ENCODE measurements around the gene CHAF1B. TPM values are rescaled to one million over a fixed set of nuclear protein-coding genes. Genes with fewer than 3 reads are reported as not detected.
"Not testable (repeated sequence)": the region's sequence is repeated elsewhere in the genome, so short reads cannot be mapped to it uniquely, and the experiment has no call there.

Gene CHAF1B
- total RNA-seq, 1 donor from 2014 or later = 4.9 TPM

DNA sequence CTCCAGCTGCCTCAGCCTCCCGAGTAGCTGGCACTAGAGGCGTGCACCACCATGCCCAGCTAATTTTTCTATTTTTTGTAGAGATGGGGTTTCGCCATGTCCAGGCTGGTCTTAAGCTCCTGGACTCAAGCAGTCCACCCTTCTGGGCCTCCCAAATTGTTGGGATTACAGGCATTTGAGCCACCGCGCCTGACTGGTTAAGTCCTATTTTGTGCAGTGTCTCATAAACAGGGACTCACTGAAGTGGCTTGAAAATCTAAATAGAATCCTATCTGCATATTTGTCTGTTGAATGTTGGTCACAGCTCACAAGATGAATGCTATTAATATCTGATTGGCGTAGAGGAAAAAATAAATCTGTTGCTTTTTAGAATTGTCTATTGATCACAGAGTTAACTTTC, 5.9 kb upstream of the CHAF1B start:
- H3K4me3 Mint-ChIP-seq (ENCODE audit: unreplicated experiment) = no peak overlapping the region
- H3K36me3 Mint-ChIP-seq (ENCODE audit: unreplicated experiment) = peaks cover 19% of the 10 kb centered on the region
- no peaks in the 10 kb centered on the region for H3K9me3 Mint-ChIP-seq (ENCODE audit: unreplicated experiment)
- H3K27ac Mint-ChIP-seq (ENCODE audit: unreplicated experiment) = no peak overlapping the region
- no peaks in the 10 kb centered on the region for H3K27me3 Mint-ChIP-seq (ENCODE audit: unreplicated experiment)
- peaks cover 5% of the 10 kb centered on the region for H3K4me1 Mint-ChIP-seq (ENCODE audit: unreplicated experiment)
- TF ChIP-seq, protein P1, sequence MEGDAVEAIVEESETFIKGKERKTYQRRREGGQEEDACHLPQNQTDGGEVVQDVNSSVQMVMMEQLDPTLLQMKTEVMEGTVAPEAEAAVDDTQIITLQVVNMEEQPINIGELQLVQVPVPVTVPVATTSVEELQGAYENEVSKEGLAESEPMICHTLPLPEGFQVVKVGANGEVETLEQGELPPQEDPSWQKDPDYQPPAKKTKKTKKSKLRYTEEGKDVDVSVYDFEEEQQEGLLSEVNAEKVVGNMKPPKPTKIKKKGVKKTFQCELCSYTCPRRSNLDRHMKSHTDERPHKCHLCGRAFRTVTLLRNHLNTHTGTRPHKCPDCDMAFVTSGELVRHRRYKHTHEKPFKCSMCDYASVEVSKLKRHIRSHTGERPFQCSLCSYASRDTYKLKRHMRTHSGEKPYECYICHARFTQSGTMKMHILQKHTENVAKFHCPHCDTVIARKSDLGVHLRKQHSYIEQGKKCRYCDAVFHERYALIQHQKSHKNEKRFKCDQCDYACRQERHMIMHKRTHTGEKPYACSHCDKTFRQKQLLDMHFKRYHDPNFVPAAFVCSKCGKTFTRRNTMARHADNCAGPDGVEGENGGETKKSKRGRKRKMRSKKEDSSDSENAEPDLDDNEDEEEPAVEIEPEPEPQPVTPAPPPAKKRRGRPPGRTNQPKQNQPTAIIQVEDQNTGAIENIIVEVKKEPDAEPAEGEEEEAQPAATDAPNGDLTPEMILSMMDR (IDR thresholded peaks at IDR 0.05) = no peak
- no peak for DNase-seq (ENCODE audit: extremely low spot score, unreplicated experiment)

DNA sequence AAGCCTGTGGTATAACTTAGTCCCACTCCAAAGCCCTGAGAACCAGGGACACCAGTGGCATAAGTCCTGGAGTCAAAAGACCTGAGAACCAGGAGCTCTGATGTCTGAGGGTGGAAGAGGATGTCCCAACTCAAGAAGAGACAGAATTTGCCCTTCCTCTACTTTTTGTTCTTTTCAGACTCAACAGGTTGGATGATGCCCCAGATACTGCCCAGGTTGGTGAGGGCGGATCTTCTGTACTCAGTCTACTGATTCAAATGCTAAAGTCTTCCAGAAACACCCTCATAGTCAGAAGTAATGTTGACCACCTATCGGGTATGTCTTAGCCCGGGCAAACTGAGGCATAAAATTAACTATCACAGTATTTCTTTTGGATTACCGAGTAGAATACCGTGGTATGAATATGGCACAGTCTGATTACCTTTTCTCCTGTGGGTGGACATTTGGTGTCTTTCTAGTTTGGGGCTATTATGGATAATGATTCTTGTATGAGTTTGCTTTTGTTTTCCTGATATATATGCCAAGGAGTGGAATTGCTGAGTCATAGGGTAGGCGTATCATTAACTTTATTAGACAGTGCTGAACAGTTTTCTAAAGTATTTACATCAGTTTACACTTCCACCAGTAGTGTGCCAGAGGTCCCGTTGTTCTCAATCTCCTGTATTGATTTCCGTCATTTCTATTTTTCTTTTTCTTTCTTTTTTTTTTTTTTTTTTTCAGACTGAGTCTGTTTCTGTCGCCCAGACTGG, 3.2 kb upstream of the CHAF1B start:
- peaks cover 10% of the 10 kb centered on the region for H3K36me3 Mint-ChIP-seq (ENCODE audit: unreplicated experiment)
- H3K27me3 Mint-ChIP-seq (ENCODE audit: unreplicated experiment) = no peaks in the 10 kb centered on the region
- TF ChIP-seq, protein P1 (IDR thresholded peaks at IDR 0.05) = no peak
- no peak overlapping the region for H3K4me3 Mint-ChIP-seq (ENCODE audit: unreplicated experiment)
- peaks cover 6% of the 10 kb centered on the region for H3K4me1 Mint-ChIP-seq (ENCODE audit: unreplicated experiment)
- no peak for DNase-seq (ENCODE audit: extremely low spot score, unreplicated experiment)
- H3K9me3 Mint-ChIP-seq (ENCODE audit: unreplicated experiment) = no peaks in the 10 kb centered on the region
- peak overlapping the region; percentile 6 for H3K27ac Mint-ChIP-seq (ENCODE audit: unreplicated experiment)

GRCh38 chr21:36382722-36383121, 2.5 kb upstream of the CHAF1B start:
- H3K9me3 Mint-ChIP-seq (ENCODE audit: unreplicated experiment); H3K36me3 Mint-ChIP-seq (ENCODE audit: unreplicated experiment); H3K27me3 Mint-ChIP-seq (ENCODE audit: unreplicated experiment); DNase-seq (ENCODE audit: extremely low spot score, unreplicated experiment); H3K4me1 Mint-ChIP-seq (ENCODE audit: unreplicated experiment); H3K27ac Mint-ChIP-seq (ENCODE audit: unreplicated experiment); H3K4me3 Mint-ChIP-seq (ENCODE audit: unreplicated experiment): not testable (repeated sequence)

DNA sequence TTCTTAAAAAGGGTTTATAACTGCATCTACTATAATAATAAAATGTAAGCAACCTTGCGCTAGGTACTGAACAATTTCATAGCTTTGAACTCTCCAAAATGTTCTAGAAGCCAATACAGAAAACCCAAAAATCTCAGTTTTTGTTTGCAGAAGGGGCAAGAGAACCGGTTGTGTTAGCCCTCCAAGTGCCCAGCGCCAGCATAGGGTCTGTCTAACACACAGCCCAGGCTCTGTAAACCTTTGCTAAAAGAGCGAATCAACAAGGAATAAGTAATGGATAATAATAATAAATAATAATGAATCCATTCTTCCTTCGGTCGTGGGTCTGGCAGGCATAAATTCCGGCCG, 333 bp upstream of the CHAF1B start:
- DNase-seq (ENCODE audit: extremely low spot score, unreplicated experiment) = no peak
- TF ChIP-seq, protein P1 (IDR thresholded peaks at IDR 0.05) = no peak
- H3K27ac Mint-ChIP-seq (ENCODE audit: unreplicated experiment) = no peak overlapping the region
- peak overlapping the region; percentile 63 for H3K4me3 Mint-ChIP-seq (ENCODE audit: unreplicated experiment)
- peaks cover 10% of the 10 kb centered on the region for H3K4me1 Mint-ChIP-seq (ENCODE audit: unreplicated experiment)
- no peaks in the 10 kb centered on the region for H3K27me3 Mint-ChIP-seq (ENCODE audit: unreplicated experiment)
- no peaks in the 10 kb centered on the region for H3K36me3 Mint-ChIP-seq (ENCODE audit: unreplicated experiment)
- no peaks in the 10 kb centered on the region for H3K9me3 Mint-ChIP-seq (ENCODE audit: unreplicated experiment)

DNA sequence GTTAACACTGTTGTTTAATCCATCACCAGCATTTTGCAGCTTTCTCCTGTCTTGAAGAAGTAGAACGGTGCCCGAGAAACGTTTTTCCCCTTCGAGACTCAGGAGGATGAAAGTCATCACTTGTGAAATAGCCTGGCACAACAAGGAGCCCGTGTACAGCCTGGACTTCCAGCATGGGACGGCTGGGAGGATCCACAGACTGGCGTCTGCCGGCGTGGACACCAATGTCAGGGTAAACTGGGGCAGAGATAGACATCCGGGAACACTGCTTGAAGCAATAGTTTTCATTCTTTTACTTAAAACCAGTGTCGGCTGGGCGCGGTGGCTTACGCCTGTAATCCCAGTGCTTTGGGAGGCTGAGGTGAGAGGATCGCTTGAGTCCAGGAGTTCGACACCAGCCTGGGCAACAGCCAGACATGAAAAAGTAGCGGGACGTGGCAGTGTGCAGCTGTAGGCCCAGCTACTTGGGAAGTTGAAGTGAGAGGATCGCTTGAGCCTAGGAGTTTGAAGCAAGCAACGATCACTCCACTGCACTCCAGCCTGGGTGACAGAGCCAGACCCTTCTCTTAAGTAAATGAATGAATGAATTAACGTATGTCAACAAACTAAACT, 945 bp downstream of the CHAF1B start:
- TF ChIP-seq, protein P1 (IDR thresholded peaks at IDR 0.05) = no peak
- Mint-ChIP-seq H3K27me3 (ENCODE audit: unreplicated experiment) (no peaks in the 10 kb centered on the region), H3K9me3 (ENCODE audit: unreplicated experiment) (no peaks in the 10 kb centered on the region), H3K27ac (ENCODE audit: unreplicated experiment) (no peak overlapping the region), H3K4me1 (ENCODE audit: unreplicated experiment) (peaks cover 10% of the 10 kb centered on the region), H3K36me3 (ENCODE audit: unreplicated experiment) (no peaks in the 10 kb centered on the region), H3K4me3 (ENCODE audit: unreplicated experiment) (peak overlapping the region; percentile 73)
- no peak for DNase-seq (ENCODE audit: extremely low spot score, unreplicated experiment)

All from osteocyte (in vitro differentiated cells).